CD4-positive, alpha-beta T cell (primary cell): ENCODE results near the gene USP17L21. TPM values are rescaled to one million over a fixed set of nuclear protein-coding genes. Genes with fewer than 3 reads are reported as not detected.

Experiments
- total RNA-seq, 174 experiments: library from RNA in 2 of 174; stranded (reverse) in 2 of 174; gene quantifications; one replicate each; pipeline ENCODE4 v1.2.3 and lab custom pipeline; 2021 to 2026

USP17L21 gene
- total RNA-seq, 2 experiments from 2014 or later, result not detected

Other genes with a start within 250 kb of the USP17L21 start
- under 1 TPM in 1 of 2 experiments, not detected in 1; 0.08 TPM for gene FAM90A26, start 92.5 kb upstream of the USP17L21 start, total RNA-seq
- not detected for gene USP17L10, start 52.2 kb upstream of the USP17L21 start, total RNA-seq
- not detected for gene USP17L11, start 47.5 kb upstream of the USP17L21 start, total RNA-seq
- gene USP17L12, start 42.7 kb upstream of the USP17L21 start, total RNA-seq, result not detected
- not detected for gene USP17L13, start 38.0 kb upstream of the USP17L21 start, total RNA-seq
- not detected for gene USP17L15, start 28.5 kb upstream of the USP17L21 start, total RNA-seq
- not detected for gene USP17L17, start 19.0 kb upstream of the USP17L21 start, total RNA-seq
- not detected for gene USP17L18, start 14.2 kb upstream of the USP17L21 start, total RNA-seq
- gene USP17L19, start 9.5 kb upstream of the USP17L21 start, total RNA-seq, result not detected
- not detected for gene USP17L20, start 4.7 kb upstream of the USP17L21 start, total RNA-seq
- gene USP17L22, start 4.7 kb downstream of the USP17L21 start, total RNA-seq, result not detected
- gene USP17L24, start 62.3 kb downstream of the USP17L21 start, total RNA-seq, result not detected
- not detected for gene USP17L25, start 67.0 kb downstream of the USP17L21 start, total RNA-seq
- gene USP17L26, start 71.8 kb downstream of the USP17L21 start, total RNA-seq, result not detected
- not detected for gene USP17L5, start 76.5 kb downstream of the USP17L21 start, total RNA-seq
- not detected for gene USP17L27, start 81.3 kb downstream of the USP17L21 start, total RNA-seq
- not detected for gene USP17L28, start 86.0 kb downstream of the USP17L21 start, total RNA-seq
- gene USP17L29, start 90.8 kb downstream of the USP17L21 start, total RNA-seq, result not detected
- gene USP17L30, start 100.3 kb downstream of the USP17L21 start, total RNA-seq, result not detected
- gene DEFB131A, start 181.5 kb downstream of the USP17L21 start, total RNA-seq, result not detected